ENCODE measurements around the gene HEPACAM. TPM values are rescaled to one million over a fixed set of nuclear protein-coding genes. Genes with fewer than 3 reads are reported as not detected.

HEPACAM gene
- total RNA-seq, 2 experiments from 2014 or later = not detected

DNA sequence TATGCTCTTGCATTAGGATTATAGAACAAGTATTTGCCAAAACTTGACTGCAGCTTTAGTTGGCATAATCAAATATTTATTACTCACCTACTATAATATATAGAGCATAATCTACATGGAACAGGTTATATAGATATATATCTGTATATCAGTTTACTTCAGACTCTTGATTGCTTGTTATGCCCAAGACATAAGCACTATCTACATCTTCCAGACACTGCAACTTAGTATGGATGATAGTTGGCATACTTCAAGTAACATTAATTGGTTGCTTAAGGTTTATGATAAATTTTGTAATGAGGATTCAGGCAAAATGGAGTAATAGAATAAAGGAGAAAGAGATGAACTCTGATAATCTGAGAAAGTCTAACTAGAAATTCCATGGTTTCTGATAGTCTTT is 19.2 kb upstream of the HEPACAM start:
- Mint-ChIP-seq H3K27me3 (no peaks in the 10 kb centered on the region), H3K36me3 (no peaks in the 10 kb centered on the region), H3K27ac (no peak overlapping the region), H3K4me3 (no peak overlapping the region), H3K4me1 (ENCODE audit: low read depth) (peaks cover 4% of the 10 kb centered on the region), H3K9me3 (no peaks in the 10 kb centered on the region)
- CTCF ChIA-PET = interaction anchor here (1.0 to 7.3 kb wide), 3 partner anchors 79 to 210 kb away, joined by 4 to 66 read pairs (median 21); no protein-coding TSS in a partner anchor
- POLR2A ChIA-PET = interaction anchor here (1.9 kb wide), 1 partner anchor 157 kb away, joined by 12 read pairs; the partner anchor contains the start of gene TMEM218
- intact Hi-C loops (cut with micrococcal nuclease) = loop anchor here (2.0 to 10.0 kb wide), 2 partner anchors 32 to 930 kb away; partner anchors contain the start of gene HYLS1
- no peak for DNase-seq

DNA sequence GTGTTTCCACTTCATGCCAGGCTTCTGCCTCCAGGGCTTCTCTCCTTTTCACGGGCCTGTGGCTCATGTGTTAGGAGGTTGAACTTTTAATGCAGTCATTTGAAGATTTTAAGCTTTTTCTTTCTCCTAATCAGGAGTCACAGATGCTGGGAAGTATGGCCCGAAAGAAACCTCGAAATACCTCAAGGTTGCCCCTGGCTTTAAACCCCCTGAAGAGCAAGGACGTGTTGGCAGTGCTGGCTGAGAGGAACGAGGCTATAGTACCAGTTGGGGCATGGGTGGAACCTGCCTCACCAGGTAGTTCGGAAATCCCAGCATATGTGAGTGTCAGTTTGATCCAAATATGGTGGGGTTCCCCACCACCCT is 18.7 kb upstream of the HEPACAM start:
- H3K36me3 Mint-ChIP-seq = no peaks in the 10 kb centered on the region
- POLR2A ChIA-PET = interaction anchor here (1.1 to 1.9 kb wide), 2 partner anchors 78 to 157 kb away, joined by 5 to 12 read pairs; partner anchors contain the start of gene TMEM218
- intact Hi-C loops (cut with micrococcal nuclease) = loop anchor here (1.0 to 10.0 kb wide), 7 partner anchors 32 to 930 kb away; partner anchors contain the start of genes HYLS1, SIAE, SPA17 and TBRG1
- CTCF ChIA-PET = interaction anchor here (1.3 to 7.3 kb wide), 4 partner anchors 12 to 187 kb away, joined by 3 to 66 read pairs (median 14); no protein-coding TSS in a partner anchor
- DNase-seq = no peak
- no peak overlapping the region for H3K27ac Mint-ChIP-seq
- no peaks in the 10 kb centered on the region for H3K27me3 Mint-ChIP-seq
- no peak overlapping the region for H3K4me3 Mint-ChIP-seq
- H3K4me1 Mint-ChIP-seq (ENCODE audit: low read depth) = peaks cover 4% of the 10 kb centered on the region
- H3K9me3 Mint-ChIP-seq = no peaks in the 10 kb centered on the region

DNA sequence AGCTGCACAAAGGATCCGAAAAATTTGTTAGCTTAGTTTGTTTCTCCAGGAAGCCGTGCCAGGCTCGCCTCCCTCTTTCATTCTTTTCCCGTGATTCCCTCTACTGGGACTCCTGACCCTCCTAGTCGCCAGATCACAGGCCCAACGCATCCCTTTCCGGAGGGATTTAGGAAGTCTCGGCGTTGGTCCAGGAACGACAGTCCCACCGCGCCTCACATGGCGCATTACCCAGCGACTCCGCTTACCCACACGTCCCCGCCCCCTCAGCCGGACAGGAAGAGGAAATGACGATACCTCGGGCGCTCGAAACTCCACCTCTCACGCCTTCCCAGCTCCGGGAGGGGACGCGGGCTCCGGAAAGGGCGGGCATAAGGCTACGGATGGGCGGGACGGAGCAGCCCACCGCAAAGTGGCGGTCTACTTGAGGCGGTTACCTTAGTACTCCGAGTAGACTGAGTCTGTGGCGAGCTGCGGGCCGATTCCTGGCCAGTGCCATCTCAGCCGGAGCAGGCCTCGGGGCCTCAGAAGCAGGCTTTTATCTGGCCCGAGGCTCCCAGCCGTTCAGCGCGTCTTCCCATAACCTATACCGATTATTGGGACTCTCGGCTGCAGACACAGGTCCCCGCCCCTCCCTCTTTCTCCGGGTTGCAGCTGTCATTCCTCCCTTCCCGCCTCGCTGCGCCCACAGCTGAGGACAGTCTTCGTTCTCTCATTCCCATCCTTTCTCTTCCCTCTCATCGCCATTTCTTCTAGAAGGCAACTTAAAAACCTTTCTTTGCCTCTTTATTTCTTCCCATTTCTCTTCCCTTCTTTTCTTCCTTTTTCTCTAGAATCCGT is 18.1 kb upstream of the HEPACAM start, which contains the start of gene CCDC15:
Gene CCDC15, plus strand, starts transcription at position 450 of the 837 bp plus-strand sequence. CDS start 531 bp downstream, outside the sequence.
- DNase-seq = peak; percentile 97
- Mint-ChIP-seq H3K4me1 (ENCODE audit: low read depth) (peaks cover 8% of the 10 kb centered on the region), H3K27me3 (no peaks in the 10 kb centered on the region), H3K9me3 (peaks cover 3% of the 10 kb centered on the region), H3K4me3 (no peak within 1 kb of the TSS), H3K27ac (no peak within 1 kb of the TSS), H3K36me3 (peaks cover 2% of the 10 kb centered on the region)
- ChIA-PET CTCF (interaction anchor here (0.9 to 7.3 kb wide), 6 partner anchors 8 to 188 kb away, joined by 3 to 66 read pairs (median 8); no protein-coding TSS in a partner anchor), POLR2A (interaction anchor here (0.6 to 1.9 kb wide), 4 partner anchors 78 to 1210 kb away, joined by 3 to 12 read pairs (median 4); partner anchors contain the start of gene TMEM218)
- intact Hi-C loops (cut with micrococcal nuclease) = loop anchor here (1.0 to 10.0 kb wide), 7 partner anchors 31 to 931 kb away; partner anchors contain the start of genes HYLS1, SIAE, SPA17 and TBRG1

DNA sequence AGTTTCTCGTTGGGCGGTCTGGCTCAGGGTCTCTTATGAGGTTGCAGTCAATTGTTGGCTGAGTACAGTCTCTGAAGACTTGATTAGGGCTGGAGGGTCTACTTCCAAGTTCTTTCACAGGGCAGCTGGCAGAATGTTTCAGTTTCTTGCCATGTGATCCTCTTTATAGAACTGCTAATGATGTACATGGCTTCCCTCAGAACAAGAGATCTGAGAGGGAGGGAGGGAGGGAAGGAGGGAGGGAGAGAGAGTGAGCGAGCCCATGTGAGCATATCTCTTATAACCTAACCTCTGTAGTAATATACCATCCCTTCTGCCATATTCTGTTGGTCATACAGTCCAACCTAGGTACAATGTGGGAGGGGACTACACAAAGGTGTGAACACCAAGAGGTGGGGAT is 15.5 kb upstream of the HEPACAM start:
- Mint-ChIP-seq H3K4me1 (ENCODE audit: low read depth) (peaks cover 8% of the 10 kb centered on the region), H3K36me3 (peaks cover 3% of the 10 kb centered on the region), H3K27ac (no peak overlapping the region), H3K9me3 (peaks cover 9% of the 10 kb centered on the region), H3K4me3 (no peak overlapping the region), H3K27me3 (no peaks in the 10 kb centered on the region)
- intact Hi-C loops (cut with micrococcal nuclease) = loop anchor here (5.0 to 10.0 kb wide), 4 partner anchors 204 to 933 kb away; partner anchors contain the start of genes HYLS1, SIAE, SPA17 and TBRG1
- no peak for DNase-seq
- ChIA-PET CTCF (interaction anchor here (2.1 kb wide), 1 partner anchor 75 kb away, joined by 6 read pairs; no protein-coding TSS in a partner anchor), POLR2A (no interaction called here)

DNA sequence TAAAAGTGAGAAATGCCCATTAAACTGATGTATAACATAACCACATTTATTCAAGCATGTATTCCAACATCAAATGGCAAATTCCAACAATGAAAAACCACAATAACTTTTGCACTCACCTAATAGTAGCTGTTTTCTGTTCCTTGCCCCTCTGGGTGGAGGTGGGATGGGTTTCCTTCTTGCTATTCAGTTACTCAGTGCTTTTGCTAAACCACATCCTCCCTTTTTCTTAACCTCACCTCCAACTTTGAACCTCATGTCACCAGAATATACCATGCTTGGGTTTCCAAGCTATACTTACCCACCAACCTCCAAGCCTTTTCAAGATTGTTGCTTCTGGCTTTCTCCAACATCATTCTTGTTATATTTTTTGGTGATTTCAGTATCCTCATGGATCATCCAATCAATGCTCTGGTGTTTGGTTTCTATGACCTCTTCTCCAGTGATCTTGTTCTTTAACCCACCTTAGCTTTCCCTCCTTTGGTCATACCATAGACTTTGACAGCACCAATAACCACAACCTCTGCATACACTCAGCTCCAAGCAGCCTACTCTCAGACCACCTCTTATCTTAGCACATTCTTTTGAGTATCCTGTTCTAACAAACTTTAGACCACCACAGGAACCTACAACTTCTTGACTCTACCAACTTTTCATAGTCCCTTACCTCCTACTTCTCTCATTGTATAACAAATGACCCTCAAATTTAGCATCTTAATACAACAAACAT is 14.9 kb upstream of the HEPACAM start:
- Mint-ChIP-seq H3K27ac (no peak overlapping the region), H3K27me3 (no peaks in the 10 kb centered on the region), H3K4me3 (no peak overlapping the region), H3K36me3 (peaks cover 3% of the 10 kb centered on the region), H3K4me1 (ENCODE audit: low read depth) (peaks cover 8% of the 10 kb centered on the region), H3K9me3 (peaks cover 9% of the 10 kb centered on the region)
- intact Hi-C loops (cut with micrococcal nuclease) = loop anchor here (5.0 to 10.0 kb wide), 4 partner anchors 203 to 934 kb away; partner anchors contain the start of genes HYLS1, SIAE, SPA17 and TBRG1
- CTCF ChIA-PET = interaction anchor here (0.7 to 2.8 kb wide), 3 partner anchors 74 to 277 kb away, joined by 3 to 7 read pairs (median 6); partner anchors contain the start of genes SIAE and SPA17
- DNase-seq = peak; percentile 16
- POLR2A ChIA-PET = interaction anchor here (0.6 kb wide), 1 partner anchor 350 kb away, joined by 3 read pairs; no protein-coding TSS in a partner anchor

DNA sequence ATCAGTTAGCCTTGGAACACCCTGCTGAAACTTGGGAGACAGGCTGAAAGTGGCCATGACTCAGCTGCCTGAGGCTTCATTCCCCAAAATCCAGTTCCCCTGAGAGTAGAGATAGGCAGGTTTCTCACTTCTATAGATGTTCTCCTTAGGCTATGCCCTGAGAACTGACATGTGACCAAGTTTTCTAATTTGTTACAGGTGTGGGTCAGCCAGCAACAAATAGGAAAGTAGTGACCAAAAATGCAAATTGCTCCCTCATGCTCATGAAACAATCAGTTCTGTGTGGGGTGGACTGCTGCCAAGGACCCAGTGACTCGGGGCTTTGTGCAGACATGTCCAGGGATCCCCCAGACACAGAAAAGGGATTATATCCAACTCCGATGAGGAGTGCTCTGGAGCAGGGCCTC is 10.9 kb upstream of the HEPACAM start:
- H3K27me3 Mint-ChIP-seq = no peaks in the 10 kb centered on the region
- intact Hi-C loops (cut with micrococcal nuclease) = no loop called here
- ChIA-PET POLR2A (no interaction called here), CTCF (no interaction called here)
- DNase-seq = no peak
- peaks cover 9% of the 10 kb centered on the region for H3K9me3 Mint-ChIP-seq
- H3K4me1 Mint-ChIP-seq (ENCODE audit: low read depth) = peaks cover 7% of the 10 kb centered on the region
- peaks cover 3% of the 10 kb centered on the region for H3K36me3 Mint-ChIP-seq
- H3K4me3 Mint-ChIP-seq = no peak overlapping the region
- H3K27ac Mint-ChIP-seq = no peak overlapping the region

DNA sequence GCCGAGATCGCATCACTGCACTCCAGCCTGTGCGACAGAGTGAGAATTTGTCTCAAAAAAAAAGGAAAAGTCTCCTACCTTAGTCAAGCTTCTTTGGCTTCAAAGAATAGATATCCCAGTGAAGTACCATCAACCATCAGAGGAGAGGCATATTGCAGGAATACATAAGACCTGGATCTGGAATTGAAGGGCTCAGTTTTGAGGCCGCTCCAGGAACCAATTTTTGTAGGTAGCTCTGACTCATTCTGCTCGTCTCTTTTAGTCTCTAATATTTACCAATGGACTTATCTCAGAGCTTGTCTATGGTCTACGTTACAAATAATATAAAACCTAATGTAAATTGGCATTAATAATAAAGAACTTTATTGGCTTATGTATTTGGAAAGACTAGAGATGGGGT is 10.0 kb upstream of the HEPACAM start:
- intact Hi-C loops (cut with micrococcal nuclease) = no loop called here
- H3K9me3 Mint-ChIP-seq = peaks cover 9% of the 10 kb centered on the region
- no peak for DNase-seq
- peaks cover 3% of the 10 kb centered on the region for H3K36me3 Mint-ChIP-seq
- H3K27ac Mint-ChIP-seq = no peak overlapping the region
- POLR2A ChIA-PET = no interaction called here
- CTCF ChIA-PET = no interaction called here
- no peaks in the 10 kb centered on the region for H3K27me3 Mint-ChIP-seq
- H3K4me1 Mint-ChIP-seq (ENCODE audit: low read depth) = peaks cover 7% of the 10 kb centered on the region
- no peak overlapping the region for H3K4me3 Mint-ChIP-seq

DNA sequence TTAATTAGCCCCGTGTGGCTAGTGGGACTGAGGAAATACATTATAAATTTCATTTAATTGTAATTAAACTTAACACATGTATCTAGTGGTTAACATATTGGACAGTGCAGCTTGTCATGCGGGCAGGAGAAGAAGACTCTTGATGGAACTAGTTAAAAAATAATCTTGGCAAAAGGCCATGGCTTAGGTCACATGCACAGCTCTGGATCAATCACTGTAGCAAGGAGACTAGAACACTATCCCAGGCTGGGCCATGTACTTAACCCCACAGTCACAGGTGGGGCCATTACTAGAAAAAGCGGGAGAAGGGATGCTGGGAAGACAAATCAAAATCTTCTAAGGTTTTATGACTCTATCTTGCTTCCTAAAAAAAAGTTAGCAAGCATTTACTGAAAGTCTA is 8.7 kb upstream of the HEPACAM start:
- H3K27ac Mint-ChIP-seq = no peak overlapping the region
- CTCF ChIA-PET = no interaction called here
- peaks cover 9% of the 10 kb centered on the region for H3K9me3 Mint-ChIP-seq
- peaks cover 3% of the 10 kb centered on the region for H3K36me3 Mint-ChIP-seq
- DNase-seq = no peak
- POLR2A ChIA-PET = no interaction called here
- intact Hi-C loops (cut with micrococcal nuclease) = no loop called here
- H3K4me3 Mint-ChIP-seq = no peak overlapping the region
- no peaks in the 10 kb centered on the region for H3K27me3 Mint-ChIP-seq
- peaks cover 7% of the 10 kb centered on the region for H3K4me1 Mint-ChIP-seq (ENCODE audit: low read depth)

DNA sequence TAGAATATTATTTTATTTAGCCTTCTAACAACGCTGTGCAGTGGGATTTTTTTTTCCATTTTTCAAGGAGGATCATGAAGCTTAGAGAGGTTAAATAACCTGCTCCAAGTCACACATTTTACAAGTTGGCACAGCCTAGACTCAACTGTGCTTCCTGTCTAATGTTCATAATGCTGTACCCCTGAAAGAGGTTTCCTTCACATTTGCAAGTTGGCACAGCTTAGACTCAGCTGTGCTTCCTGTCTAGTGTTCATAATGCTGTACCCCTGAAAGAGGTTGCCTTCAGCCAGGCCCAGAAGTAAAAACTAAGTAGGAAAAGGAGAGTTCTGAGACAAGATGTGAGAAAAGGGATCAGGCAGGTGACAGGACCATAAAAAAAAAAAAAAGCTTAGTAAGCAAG is 7.9 kb upstream of the HEPACAM start:
- no peak overlapping the region for H3K4me3 Mint-ChIP-seq
- no peak for DNase-seq
- peaks cover 5% of the 10 kb centered on the region for H3K9me3 Mint-ChIP-seq
- H3K27me3 Mint-ChIP-seq = no peaks in the 10 kb centered on the region
- peaks cover 1% of the 10 kb centered on the region for H3K36me3 Mint-ChIP-seq
- ChIA-PET CTCF (interaction anchor here (0.6 kb wide), 1 partner anchor 120 kb away, joined by 3 read pairs; no protein-coding TSS in a partner anchor), POLR2A (no interaction called here)
- H3K4me1 Mint-ChIP-seq (ENCODE audit: low read depth) = peaks cover 3% of the 10 kb centered on the region
- intact Hi-C loops (cut with micrococcal nuclease) = no loop called here
- H3K27ac Mint-ChIP-seq = no peak overlapping the region

DNA sequence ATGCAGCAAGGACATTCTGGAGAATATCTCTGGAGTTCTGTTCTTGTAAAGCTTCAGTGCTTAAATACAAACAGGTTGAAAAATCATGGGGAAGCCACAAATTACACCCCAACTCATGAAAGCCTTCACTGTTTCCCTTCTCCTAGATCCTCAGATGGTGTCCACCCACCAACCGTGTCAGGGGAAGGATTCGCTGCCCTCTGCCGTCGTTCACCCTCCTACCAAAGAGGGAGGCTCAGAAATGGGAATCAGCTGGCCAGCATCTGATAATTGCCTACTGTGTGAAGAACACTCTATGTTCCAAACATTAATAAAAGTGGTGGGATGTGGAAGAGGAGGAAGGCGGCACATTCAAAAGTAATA is 7.4 kb upstream of the HEPACAM start:
- CTCF ChIA-PET = interaction anchor here (1.2 kb wide), 1 partner anchor 11 kb away, joined by 3 read pairs; the partner anchor contains the start of gene CCDC15
- peaks cover under 1% of the 10 kb centered on the region for H3K9me3 Mint-ChIP-seq
- no peak overlapping the region for H3K27ac Mint-ChIP-seq
- no peak for DNase-seq
- no peaks in the 10 kb centered on the region for H3K27me3 Mint-ChIP-seq
- H3K4me1 Mint-ChIP-seq (ENCODE audit: low read depth) = peaks cover 3% of the 10 kb centered on the region
- intact Hi-C loops (cut with micrococcal nuclease) = no loop called here
- POLR2A ChIA-PET = no interaction called here
- no peak overlapping the region for H3K4me3 Mint-ChIP-seq
- H3K36me3 Mint-ChIP-seq = no peaks in the 10 kb centered on the region

DNA sequence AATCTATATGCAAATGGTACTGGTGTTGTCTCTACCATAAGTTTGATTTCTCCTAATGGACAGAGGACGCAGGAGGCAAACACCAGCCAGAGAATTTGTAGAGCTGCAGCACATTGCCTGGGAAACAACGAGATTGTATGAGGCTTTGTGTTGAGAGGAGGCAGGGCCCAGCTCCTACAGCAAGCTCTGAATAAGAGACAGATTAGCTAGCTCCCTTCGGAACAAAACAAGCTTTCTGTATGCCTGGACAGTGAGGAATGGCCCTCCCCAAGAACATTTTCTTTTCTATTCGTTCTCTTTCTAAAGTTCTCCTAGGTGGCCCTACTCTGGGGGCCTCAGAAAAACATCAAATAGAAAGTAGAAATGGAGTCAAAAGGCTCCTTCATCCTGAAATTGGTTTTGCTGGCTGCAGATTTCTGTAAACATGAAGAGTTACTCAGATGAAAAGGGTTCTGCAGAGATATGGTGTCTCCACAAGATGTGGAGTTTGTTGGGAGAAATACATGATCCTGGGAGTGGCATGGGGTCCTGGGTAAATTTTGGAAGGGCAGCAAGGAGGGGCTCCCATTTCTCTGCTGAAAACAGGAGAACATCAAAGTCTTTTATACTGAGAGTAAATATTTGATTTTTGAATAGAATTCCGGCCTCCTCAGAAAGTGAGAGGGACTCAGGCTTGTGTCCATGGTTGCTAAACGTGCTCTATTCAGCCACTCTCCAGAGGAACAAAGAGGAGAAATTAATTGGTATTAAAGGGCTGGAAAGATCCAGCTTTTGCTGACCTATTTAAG is 6.8 kb upstream of the HEPACAM start:
- CTCF ChIA-PET = interaction anchor here (1.2 kb wide), 1 partner anchor 11 kb away, joined by 3 read pairs; the partner anchor contains the start of gene CCDC15
- Mint-ChIP-seq H3K4me3 (no peak overlapping the region), H3K36me3 (no peaks in the 10 kb centered on the region), H3K27ac (no peak overlapping the region), H3K4me1 (ENCODE audit: low read depth) (peaks cover 3% of the 10 kb centered on the region), H3K9me3 (no peaks in the 10 kb centered on the region), H3K27me3 (no peaks in the 10 kb centered on the region)
- DNase-seq = no peak
- POLR2A ChIA-PET = no interaction called here
- intact Hi-C loops (cut with micrococcal nuclease) = no loop called here
